Activated CD4-positive, alpha-beta memory T cell treated with anti-CD3 and anti-CD28 coated beads, Interleukin-2, amount 10 ng/mL, durations not matched to agents 7 days and 5 days (primary cell): ENCODE measurements around the gene MED12L. TPM values are rescaled to one million over a fixed set of nuclear protein-coding genes. Genes with fewer than 3 reads are reported as not detected.
"Not testable (repeated sequence)": the region's sequence is repeated elsewhere in the genome, so short reads cannot be mapped to it uniquely, and the experiment has no call there.

ENCODE experiments used
- CTCF ChIA-PET: fragments of 350-600 bp; sonication (Branson Sonifier 250); formaldehyde crosslinking; loops from one replicate; lab custom pipeline; 2021; ENCODE audit warnings: antibody characterized with exemption, inconsistent platforms; lab: Charles Lee
- POLR2A ChIA-PET: fragments of 350-600 bp; sonication (Branson Sonifier 250); formaldehyde crosslinking; loops from one replicate; lab custom pipeline; 2021; ENCODE audit warnings: antibody characterized with exemption; lab: Charles Lee
- DNase-seq: peaks from one replicate; pipeline ENCODE4 v3.0.0-alpha.2; 2020
- H3K27ac Mint-ChIP-seq: one replicate; pipeline ENCODE4 v1.8.0; 2021; ENCODE audit warnings: mild to moderate bottlenecking, mixed read lengths
- H3K27me3 Mint-ChIP-seq: one replicate; pipeline ENCODE4 v1.8.0; 2021; ENCODE audit warnings: mixed read lengths
- H3K36me3 Mint-ChIP-seq: one replicate; pipeline ENCODE4 v1.8.0; 2021; ENCODE audit warnings: low read depth, mixed read lengths
- H3K4me1 Mint-ChIP-seq: one replicate; pipeline ENCODE4 v1.8.0; 2021; ENCODE audit warnings: mixed read lengths
- H3K4me3 Mint-ChIP-seq: one replicate; pipeline ENCODE4 v1.8.0; 2021; ENCODE audit warnings: mild to moderate bottlenecking, mixed read lengths
- H3K9me3 Mint-ChIP-seq: one replicate; pipeline ENCODE4 v1.8.0; 2021; ENCODE audit warnings: mixed read lengths
- total RNA-seq, 2 experiments: library from RNA; stranded (reverse); gene quantifications; one replicate each; pipeline ENCODE4 v1.2.3, GENCODE V29; 2021

The MED12L gene
- total RNA-seq, 2 experiments from 2014 or later: 1.6 TPM

DNA sequence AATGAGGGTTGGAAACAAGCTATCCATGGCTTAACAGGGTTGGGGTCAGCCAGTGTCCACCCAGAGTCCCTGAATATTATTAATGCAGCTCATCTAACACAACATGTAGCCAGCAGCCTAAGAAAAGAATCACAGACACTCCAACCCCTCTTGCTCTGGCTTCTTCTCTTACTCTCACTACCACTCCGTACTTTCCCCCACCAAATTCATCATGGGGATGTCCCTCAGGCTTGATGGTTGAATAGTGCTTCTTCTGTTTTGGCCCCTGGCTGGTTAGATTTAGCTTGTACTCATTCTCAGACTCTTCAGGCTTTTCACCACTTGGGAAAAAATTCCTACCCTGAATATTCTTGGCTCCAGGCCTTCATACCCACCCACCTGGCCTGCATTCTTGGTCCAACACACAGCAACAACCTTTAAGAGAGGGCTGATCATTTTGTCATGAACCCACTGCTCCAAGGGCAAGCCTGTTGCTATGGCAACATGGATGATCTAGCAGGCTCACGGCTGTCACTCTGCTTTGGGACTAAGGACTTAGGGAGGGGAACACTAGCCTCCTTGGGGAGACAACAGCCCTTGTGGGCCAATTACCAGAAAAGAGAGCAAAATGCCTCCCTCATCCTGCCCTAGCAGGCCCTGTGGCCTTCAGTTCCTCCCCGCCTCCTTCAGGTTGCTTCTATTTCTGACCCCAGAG, 9.4 kb upstream of the MED12L start:
- Mint-ChIP-seq H3K36me3 (no peaks in the 10 kb centered on the region), H3K27me3 (peaks cover 17% of the 10 kb centered on the region), H3K4me3 (no peak overlapping the region), H3K27ac (no peak overlapping the region), H3K4me1 (no peaks in the 10 kb centered on the region), H3K9me3 (no peaks in the 10 kb centered on the region)
- CTCF ChIA-PET: interaction anchor here (1.0 kb wide), 1 partner anchor 81 kb away, joined by 3 read pairs; no protein-coding TSS in a partner anchor
- POLR2A ChIA-PET: no interaction called here
- no peak for DNase-seq

DNA sequence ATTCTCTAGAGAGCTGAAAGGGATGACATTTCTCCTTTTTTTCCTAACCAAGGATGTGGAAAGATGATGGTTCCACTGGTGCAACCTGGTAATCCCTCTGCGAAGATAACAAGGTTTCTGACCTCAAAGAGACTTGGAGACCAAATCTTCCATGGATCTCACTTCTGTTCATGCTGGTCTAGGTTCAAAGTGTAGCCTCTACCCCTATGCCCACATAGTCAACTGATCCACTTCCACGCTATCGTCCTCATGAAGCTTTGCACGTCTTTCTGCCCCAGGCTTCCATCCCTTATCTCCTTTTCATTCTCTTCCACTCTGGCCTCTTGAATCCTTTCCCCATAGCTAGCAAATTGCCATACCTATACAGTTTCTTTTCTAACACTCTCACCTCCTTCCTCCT, 8.8 kb upstream of the MED12L start:
- H3K36me3 Mint-ChIP-seq: no peaks in the 10 kb centered on the region
- no peak for DNase-seq
- no peaks in the 10 kb centered on the region for H3K4me1 Mint-ChIP-seq
- no peaks in the 10 kb centered on the region for H3K9me3 Mint-ChIP-seq
- no peak overlapping the region for H3K27ac Mint-ChIP-seq
- peaks cover 16% of the 10 kb centered on the region for H3K27me3 Mint-ChIP-seq
- no peak overlapping the region for H3K4me3 Mint-ChIP-seq
- CTCF ChIA-PET: interaction anchor here (1.0 to 1.5 kb wide), 2 partner anchors 10 to 80 kb away, joined by 3 to 6 read pairs; no protein-coding TSS in a partner anchor
- POLR2A ChIA-PET: no interaction called here

DNA sequence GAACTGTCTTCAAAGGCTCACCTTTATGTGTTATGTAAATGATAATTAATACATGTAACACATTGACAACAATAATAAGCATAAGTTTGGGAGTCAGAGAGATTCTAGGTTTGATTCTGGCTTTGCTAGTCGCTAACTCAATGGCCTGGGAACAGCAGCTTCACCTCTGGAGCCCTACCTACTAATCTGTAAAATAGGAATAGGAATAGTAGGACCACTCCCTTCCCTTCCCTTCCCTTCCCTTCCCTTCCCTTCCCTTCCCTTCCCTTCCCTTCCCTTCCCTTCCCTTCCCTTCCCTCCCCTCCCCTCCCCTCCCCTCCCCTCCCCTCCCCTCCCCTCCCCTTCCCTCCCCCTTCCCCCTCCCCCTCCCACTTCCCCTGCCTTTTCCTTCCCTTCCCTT, 4.4 kb upstream of the MED12L start:
- H3K4me3 Mint-ChIP-seq, CTCF ChIA-PET, H3K27ac Mint-ChIP-seq, POLR2A ChIA-PET, H3K36me3 Mint-ChIP-seq, H3K9me3 Mint-ChIP-seq, DNase-seq, H3K4me1 Mint-ChIP-seq: not testable (repeated sequence)
- peaks cover 43% of the 10 kb centered on the region for H3K27me3 Mint-ChIP-seq

DNA sequence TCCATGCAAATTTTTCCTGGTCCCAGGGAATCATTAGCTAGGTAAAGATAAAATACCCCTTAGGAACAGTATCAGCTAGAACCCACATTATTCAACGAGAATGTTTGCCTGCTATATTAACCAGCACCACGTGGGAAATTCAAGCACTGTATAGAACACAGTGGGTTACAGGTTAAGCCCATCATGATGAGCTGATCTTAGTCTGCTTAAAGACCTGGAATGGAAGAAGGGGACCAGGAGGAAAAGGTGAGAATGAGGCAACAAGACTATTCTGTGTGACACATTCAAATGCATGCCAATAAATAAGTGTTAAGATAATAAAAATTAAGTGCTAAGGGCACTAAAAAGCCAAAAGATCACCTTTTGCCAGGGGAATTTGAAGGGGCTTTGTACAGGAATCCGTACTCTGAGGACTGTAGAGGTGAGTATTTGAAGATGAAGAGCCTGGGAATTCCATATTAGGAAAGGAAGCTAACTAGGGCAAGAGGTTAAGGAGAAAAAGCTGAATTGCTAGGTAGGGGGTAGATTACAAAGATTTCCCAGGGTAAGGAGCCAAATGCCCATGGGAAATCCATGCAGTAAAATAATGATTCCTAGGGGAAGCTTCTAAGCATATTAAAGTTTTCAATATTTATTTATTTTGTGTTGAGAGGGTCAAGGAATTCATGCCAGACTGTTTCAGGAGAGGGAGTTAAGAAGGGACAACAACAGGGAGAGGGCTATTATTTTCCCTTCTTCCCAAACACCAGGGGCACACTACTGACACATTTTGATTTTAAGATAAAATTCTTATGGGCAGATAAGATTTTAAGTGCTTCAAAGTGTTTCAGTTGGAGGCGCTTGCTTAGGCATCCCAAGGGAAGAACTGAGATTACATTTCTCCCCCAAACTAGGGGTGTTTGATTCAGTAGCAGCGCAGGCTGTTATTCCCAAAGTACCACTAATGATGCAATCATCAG, 2.3 kb upstream of the MED12L start:
- no peak overlapping the region for H3K27ac Mint-ChIP-seq
- ChIA-PET CTCF (no interaction called here), POLR2A (no interaction called here)
- H3K9me3 Mint-ChIP-seq: no peaks in the 10 kb centered on the region
- H3K4me1 Mint-ChIP-seq: peaks cover 10% of the 10 kb centered on the region
- DNase-seq: no peak
- H3K4me3 Mint-ChIP-seq: no peak overlapping the region
- peaks cover 57% of the 10 kb centered on the region for H3K27me3 Mint-ChIP-seq
- no peaks in the 10 kb centered on the region for H3K36me3 Mint-ChIP-seq

DNA sequence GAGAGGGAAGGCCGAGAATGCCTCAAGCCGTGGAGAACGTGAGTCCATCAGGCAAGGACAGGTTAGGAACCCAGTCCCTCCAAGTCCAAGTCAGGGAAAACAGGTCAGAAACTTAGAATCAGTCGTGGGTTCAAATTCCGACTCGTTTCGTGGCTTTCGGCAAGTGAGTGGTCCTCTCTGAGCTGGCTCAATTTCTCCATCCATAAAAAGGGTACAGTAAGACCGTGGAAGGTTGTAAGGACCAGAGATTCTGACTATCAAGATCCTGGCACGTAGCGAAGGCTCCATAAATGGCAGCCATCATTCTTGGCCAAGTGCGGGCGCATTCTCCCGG, 604 bp upstream of the MED12L start:
- Mint-ChIP-seq H3K4me1 (peaks cover 10% of the 10 kb centered on the region), H3K27me3 (peaks cover 51% of the 10 kb centered on the region), H3K4me3 (peak overlapping the region; percentile 58), H3K9me3 (no peaks in the 10 kb centered on the region), H3K27ac (no peak overlapping the region), H3K36me3 (no peaks in the 10 kb centered on the region)
- DNase-seq: no peak
- CTCF ChIA-PET: interaction anchor here (1.0 to 3.6 kb wide), 5 partner anchors 17 to 62 kb away, joined by 3 to 29 read pairs (median 4); no protein-coding TSS in a partner anchor
- POLR2A ChIA-PET: interaction anchor here (1.1 to 2.6 kb wide), 2 partner anchors 118 to 322 kb away, joined by 3 to 10 read pairs; partner anchors contain the start of genes GPR171 and SIAH2

DNA sequence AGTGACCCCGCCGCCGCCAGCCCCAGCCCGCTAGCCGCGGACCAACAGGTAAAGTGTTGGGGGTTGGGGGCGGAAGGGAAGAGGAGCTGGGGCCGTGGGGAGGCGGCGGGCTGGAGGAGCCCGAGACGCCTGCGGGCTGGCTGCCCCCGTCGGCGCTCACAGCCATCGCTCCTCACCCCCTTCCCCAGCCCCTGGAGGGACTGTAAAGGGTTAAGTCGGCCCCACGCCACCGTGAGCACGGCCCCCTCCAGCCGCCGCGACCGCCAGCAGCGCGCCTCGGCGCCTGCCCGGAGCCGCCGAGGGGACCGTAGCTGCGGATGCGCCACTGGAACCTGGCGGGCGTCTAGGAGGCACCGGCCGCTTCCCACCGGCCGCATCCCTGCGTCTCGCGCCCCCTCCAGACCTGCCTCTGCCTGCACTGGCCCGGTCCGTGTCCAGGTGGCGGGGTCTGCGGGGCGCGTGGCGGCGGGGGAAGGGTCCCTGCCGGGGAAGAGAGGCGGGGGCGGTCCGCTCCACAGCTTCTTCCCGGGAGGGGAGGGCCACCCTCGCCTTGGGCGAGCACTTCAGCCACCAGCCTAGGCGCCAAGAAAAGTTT, 522 bp downstream of the MED12L start:
- CTCF ChIA-PET: interaction anchor here (0.5 to 4.3 kb wide), 17 partner anchors 9 to 658 kb away, joined by 3 to 29 read pairs (median 5); partner anchors contain the start of gene ERICH6
- H3K4me1 Mint-ChIP-seq: peaks cover 10% of the 10 kb centered on the region
- peaks cover 48% of the 10 kb centered on the region for H3K27me3 Mint-ChIP-seq
- H3K36me3 Mint-ChIP-seq: no peaks in the 10 kb centered on the region
- DNase-seq: peak; percentile 32
- H3K27ac Mint-ChIP-seq: no peak overlapping the region
- H3K9me3 Mint-ChIP-seq: no peaks in the 10 kb centered on the region
- peak overlapping the region; percentile 77 for H3K4me3 Mint-ChIP-seq
- POLR2A ChIA-PET: interaction anchor here (2.6 kb wide), 1 partner anchor 323 kb away, joined by 10 read pairs; the partner anchor contains the start of gene SIAH2

DNA sequence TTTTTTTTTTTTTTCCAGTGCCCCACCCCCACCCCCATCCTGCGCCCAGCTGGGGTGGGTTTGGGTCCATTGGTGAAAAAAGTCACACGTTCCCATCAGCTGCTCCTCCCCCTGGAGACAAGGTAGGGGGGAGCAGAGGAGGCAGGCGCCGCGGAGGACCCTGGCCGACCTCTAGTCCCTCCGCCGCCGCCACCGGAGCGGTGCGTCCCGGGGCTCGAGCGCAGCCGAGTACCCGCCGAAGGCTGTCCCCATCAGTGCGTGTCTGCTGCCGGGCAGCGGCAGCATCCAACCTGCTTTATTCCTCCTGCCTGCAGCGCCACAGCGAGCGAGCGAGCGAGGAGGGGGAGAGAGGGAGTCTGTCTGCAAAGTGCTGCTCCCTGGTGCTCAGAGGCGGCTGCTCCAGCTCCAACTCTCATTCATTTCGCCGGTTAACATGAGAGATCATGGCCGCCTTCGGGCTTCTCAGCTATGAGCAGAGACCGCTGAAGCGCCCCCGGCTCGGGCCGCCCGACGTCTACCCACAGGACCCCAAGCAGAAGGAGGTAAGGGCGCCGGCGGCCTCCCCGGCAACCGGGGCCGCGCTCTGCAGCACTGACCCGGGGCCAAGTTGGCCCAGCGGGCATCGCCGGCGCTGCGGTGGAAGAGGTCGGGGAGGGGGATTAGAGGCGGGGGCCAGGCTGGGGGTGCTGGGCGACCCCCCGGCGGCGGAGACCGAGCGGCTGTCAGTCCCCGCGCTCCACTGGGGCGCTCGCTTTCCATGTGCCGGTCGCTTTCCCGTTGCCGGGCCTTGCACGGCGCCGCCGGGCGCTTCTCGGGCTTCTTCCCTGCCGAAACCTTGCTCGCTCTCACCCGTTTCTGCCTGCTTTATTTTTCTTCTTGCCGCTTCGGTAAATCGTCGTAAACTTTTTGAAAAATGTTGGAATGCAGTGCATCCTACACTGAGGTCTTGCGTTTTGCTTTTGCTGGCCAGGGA, 1.3 kb downstream of the MED12L start:
- ChIA-PET POLR2A (interaction anchor here (2.6 kb wide), 1 partner anchor 324 kb away, joined by 10 read pairs; the partner anchor contains the start of gene SIAH2), CTCF (interaction anchor here (0.7 to 4.3 kb wide), 15 partner anchors 9 to 558 kb away, joined by 3 to 29 read pairs (median 5); partner anchors contain the start of gene ERICH6)
- Mint-ChIP-seq H3K4me3 (peak overlapping the region; percentile 77), H3K36me3 (no peaks in the 10 kb centered on the region), H3K4me1 (peaks cover 10% of the 10 kb centered on the region), H3K27me3 (peaks cover 48% of the 10 kb centered on the region), H3K27ac (no peak overlapping the region), H3K9me3 (no peaks in the 10 kb centered on the region)
- DNase-seq: peak; percentile 77

DNA sequence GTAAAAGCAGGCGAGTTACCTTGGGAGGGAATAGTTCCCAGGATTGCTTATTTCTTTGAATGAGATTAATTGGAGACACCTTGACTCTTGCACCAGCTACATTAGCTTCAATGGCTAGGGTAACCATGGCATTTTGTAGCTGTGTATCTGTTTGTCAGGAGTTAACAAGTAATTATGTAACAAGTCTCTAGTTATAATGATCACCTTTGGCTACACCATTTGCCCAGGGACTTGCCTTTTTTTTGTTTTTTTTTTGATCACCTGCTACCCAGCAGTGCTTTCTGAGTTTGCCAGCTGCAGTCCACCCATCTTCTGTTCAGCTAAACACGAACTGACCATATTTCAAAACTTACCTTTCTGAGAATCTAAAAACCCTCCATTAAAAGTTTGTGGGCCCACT, 2.2 kb downstream of the MED12L start:
- Mint-ChIP-seq H3K36me3 (no peaks in the 10 kb centered on the region), H3K4me1 (peaks cover 10% of the 10 kb centered on the region), H3K4me3 (peak overlapping the region; percentile 64), H3K27me3 (peaks cover 43% of the 10 kb centered on the region), H3K9me3 (no peaks in the 10 kb centered on the region), H3K27ac (no peak overlapping the region)
- DNase-seq: no peak
- ChIA-PET CTCF (interaction anchor here (1.1 to 4.3 kb wide), 9 partner anchors 10 to 366 kb away, joined by 3 to 29 read pairs (median 6); no protein-coding TSS in a partner anchor), POLR2A (no interaction called here)

- ChIA-PET CTCF (no interaction called here), POLR2A (interaction anchor here (0.5 kb wide), 1 partner anchor 51 kb away, joined by 3 read pairs; no protein-coding TSS in a partner anchor)
- Mint-ChIP-seq H3K4me3 (no peak overlapping the region), H3K36me3 (no peaks in the 10 kb centered on the region), H3K27me3 (peaks cover 28% of the 10 kb centered on the region), H3K27ac (no peak overlapping the region), H3K9me3 (no peaks in the 10 kb centered on the region), H3K4me1 (peaks cover 3% of the 10 kb centered on the region)
- no peak for DNase-seq
Observed at GRCh38 chr3:151091685-151092345, 6.4 kb downstream of the MED12L start.

DNA sequence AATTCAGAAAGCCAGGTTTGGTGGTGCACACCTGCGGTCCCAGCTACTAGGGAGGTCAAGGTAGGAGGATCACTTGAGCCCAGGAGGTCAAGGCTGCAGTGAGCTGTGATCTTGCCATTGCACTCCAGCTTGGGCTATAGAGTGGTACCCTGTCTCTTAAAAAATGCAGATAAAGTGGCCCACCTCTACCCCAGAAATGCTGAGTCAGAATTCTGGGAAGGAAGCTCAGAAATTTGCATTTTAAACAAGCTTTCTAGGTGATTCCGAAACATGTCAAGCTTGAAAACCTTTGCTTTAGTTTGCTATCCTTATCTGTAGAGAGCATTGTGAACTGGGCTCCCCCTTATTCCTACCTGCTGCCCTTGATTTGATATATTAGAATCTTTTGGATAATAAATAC, 7.7 kb downstream of the MED12L start:
- Mint-ChIP-seq H3K36me3 (no peaks in the 10 kb centered on the region), H3K27ac (no peak overlapping the region), H3K9me3 (no peaks in the 10 kb centered on the region), H3K27me3 (peaks cover 21% of the 10 kb centered on the region), H3K4me1 (no peaks in the 10 kb centered on the region), H3K4me3 (no peak overlapping the region)
- CTCF ChIA-PET: interaction anchor here (0.6 kb wide), 1 partner anchor 127 kb away, joined by 3 read pairs; no protein-coding TSS in a partner anchor
- POLR2A ChIA-PET: no interaction called here
- DNase-seq: no peak

- H3K9me3 Mint-ChIP-seq: peaks cover 4% of the 10 kb centered on the region
- DNase-seq: no peak
- no peaks in the 10 kb centered on the region for H3K36me3 Mint-ChIP-seq
- ChIA-PET CTCF (interaction anchor here (0.6 to 0.9 kb wide), 3 partner anchors 10 to 126 kb away, joined by 3 to 4 read pairs (median 3); no protein-coding TSS in a partner anchor), POLR2A (no interaction called here)
- no peak overlapping the region for H3K27ac Mint-ChIP-seq
- no peaks in the 10 kb centered on the region for H3K4me1 Mint-ChIP-seq
- no peak overlapping the region for H3K4me3 Mint-ChIP-seq
- peaks cover 21% of the 10 kb centered on the region for H3K27me3 Mint-ChIP-seq
Observed at GRCh38 chr3:151093905-151094304, 8.4 kb downstream of the MED12L start.
